Uterus (tissue), 4 donors: ENCODE data around the gene PAX3. TPM values are rescaled to one million over a fixed set of nuclear protein-coding genes. Genes with fewer than 3 reads are reported as not detected.

Experiments used
- DNase-seq, 2 donors: peaks; one replicate each; pipeline ENCODE4 v3.0.0-alpha.2; 2019 to 2020
- H3K27ac ChIP-seq, 2 donors: fragments of 200-600 bp; sonication (generic); 1 replicate in 1 of 2; 2 replicates in 1 of 2; pipeline ENCODE4 v1.5.1; 2016 to 2018
- H3K27me3 ChIP-seq, 2 donors: fragments of 200-600 bp; sonication (generic); one replicate each; pipeline ENCODE4 v1.5.1; 2018 to 2019; ENCODE audit warnings: control low read depth in 1 of 2
- H3K36me3 ChIP-seq, 2 donors: fragments of 200-600 bp; sonication (generic); one replicate each; pipeline ENCODE4 v1.5.1; 2019; ENCODE audit warnings: control low read depth in 1 of 2
- H3K4me1 ChIP-seq, 2 donors: fragments of 200-600 bp; sonication (generic); one replicate each; pipeline ENCODE4 v1.5.1; 2018 to 2019; ENCODE audit warnings: control low read depth in 1 of 2
- H3K4me3 ChIP-seq, 2 donors: fragments of 200-600 bp; sonication (generic); 1 replicate in 1 of 2; 2 replicates in 1 of 2; pipeline ENCODE4 v1.5.1; 2018 to 2019; ENCODE audit warnings: mild to moderate bottlenecking in 1 of 2
- H3K9me3 ChIP-seq, 2 donors: fragments of 200-600 bp; sonication (generic); one replicate each; pipeline ENCODE4 v1.5.1; 2019; ENCODE audit warnings: control low read depth in 1 of 2
- CTCF ChIP-seq, 4 experiments: fragments of 200-600 bp in 2 of 4; fragments of 450-650 bp in 2 of 4; sonication (generic) in 2 of 4; IDR thresholded peaks; one replicate each; pipeline ENCODE4 v1.5.1; 2016 to 2019; ENCODE audit warnings: antibody characterized with exemption in 4 of 4, mild to moderate bottlenecking in 2 of 4, moderate library complexity in 1 of 4
- POLR2A ChIP-seq, 2 donors: fragments of 450-650 bp; IDR thresholded peaks; one replicate each; pipeline ENCODE4 v1.6.1; 2016; ENCODE audit warnings: antibody characterized with exemption in 2 of 2, mild to moderate bottlenecking in 1 of 2, moderate library complexity in 1 of 2
- intact Hi-C: fragments of 100-400 bp; cut with DNase I; formaldehyde crosslinking; loops from one replicate; pipeline ENCODE4 v1.15.1; 2023; ENCODE audit warnings: low total_unique reads
- total RNA-seq, 4 donors: library from RNA; depleted of rRNA in 3 of 4; stranded (reverse); fragments of >200 nt in 3 of 4; gene quantifications; one replicate each; pipeline versions ENCODE4 v1.1.0 to v1.2.4, GENCODE V29; 2014 to 2023
- donor health status: DM: yes; HTN: yes; CAD: no.

PAX3 gene
- total RNA-seq, 4 donors from 2014 or later, result not detected

GRCh38 chr2:222334914-222335313 is 36.1 kb upstream of the PAX3 start:
- intact Hi-C loops, result no loop called here
- Histone ChIP-seq H3K9me3 (peaks cover 0 to 3% of the 10 kb centered on the region in 2 donors), H3K4me3 (no peak overlapping the region), H3K4me1 (no peaks in the 10 kb centered on the region), H3K36me3 (no peaks in the 10 kb centered on the region), H3K27me3 (no peaks in the 10 kb centered on the region), H3K27ac (no peak overlapping the region)
- no peak for TF ChIP-seq POLR2A (IDR thresholded peaks at IDR 0.05)
- TF ChIP-seq CTCF (IDR thresholded peaks at IDR 0.05), result no peak
- DNase-seq, result no peak

DNA sequence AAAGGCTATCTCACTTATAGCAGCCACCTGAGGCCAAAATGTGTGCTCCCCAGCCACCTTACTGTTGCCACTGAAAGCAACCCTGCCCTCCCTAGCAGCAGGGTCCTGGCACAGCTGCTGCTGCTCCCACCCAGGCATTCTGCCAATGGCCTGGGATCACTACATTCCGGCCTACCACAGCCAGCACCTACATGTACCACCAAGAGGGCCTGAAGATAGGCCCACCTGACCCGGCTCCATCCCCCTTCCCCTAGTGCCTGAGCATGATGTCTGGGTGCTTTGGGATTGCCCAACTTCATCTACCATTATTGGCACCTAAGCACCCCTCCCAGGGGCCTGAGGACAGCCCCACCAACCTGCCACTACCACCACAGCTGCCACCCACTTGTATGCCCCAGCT is 34.6 kb upstream of the PAX3 start:
- intact Hi-C loops, result no loop called here
- Histone ChIP-seq H3K4me1 (no peaks in the 10 kb centered on the region), H3K36me3 (no peaks in the 10 kb centered on the region), H3K4me3 (no peak overlapping the region), H3K27ac (no peak overlapping the region), H3K9me3 (peaks cover 0 to 3% of the 10 kb centered on the region in 2 donors), H3K27me3 (no peaks in the 10 kb centered on the region)
- no peak for TF ChIP-seq CTCF (IDR thresholded peaks at IDR 0.05)
- no peak for TF ChIP-seq POLR2A (IDR thresholded peaks at IDR 0.05)
- no peak for DNase-seq

GRCh38 chr2:222332116-222332515 is 33.3 kb upstream of the PAX3 start:
- Histone ChIP-seq H3K27ac (no peak overlapping the region), H3K27me3 (no peaks in the 10 kb centered on the region), H3K4me1 (no peaks in the 10 kb centered on the region), H3K36me3 (no peaks in the 10 kb centered on the region), H3K4me3 (no peak overlapping the region), H3K9me3 (peaks cover 0 to 3% of the 10 kb centered on the region in 2 donors)
- no peak for TF ChIP-seq POLR2A (IDR thresholded peaks at IDR 0.05)
- intact Hi-C loops, result no loop called here
- no peak for DNase-seq

DNA sequence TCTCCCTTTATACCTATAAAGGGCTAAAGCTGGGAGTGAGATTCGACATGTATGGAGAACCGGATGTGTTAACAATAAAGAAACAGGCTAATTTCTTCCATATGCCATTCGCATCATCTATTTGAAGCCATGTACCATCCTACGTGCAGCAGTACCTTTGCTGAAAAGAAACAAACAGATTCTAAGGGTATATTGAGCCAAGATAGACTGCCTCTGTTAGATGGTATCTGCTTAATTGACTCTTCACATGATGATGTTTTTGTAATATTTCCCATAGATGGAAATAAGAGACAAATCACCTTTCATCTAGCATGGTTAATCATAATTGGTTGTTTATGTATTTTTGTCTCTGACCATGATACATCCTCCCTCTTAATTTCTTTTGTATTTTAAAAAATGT is 32.1 kb upstream of the PAX3 start:
- H3K27ac ChIP-seq, result no peak overlapping the region
- no peaks in the 10 kb centered on the region for H3K36me3 ChIP-seq
- intact Hi-C loops, result no loop called here
- TF ChIP-seq POLR2A (IDR thresholded peaks at IDR 0.05) (no peak), CTCF (IDR thresholded peaks at IDR 0.05) (no peak)
- H3K9me3 ChIP-seq, result peaks cover 0 to 3% of the 10 kb centered on the region in 2 donors
- no peak for DNase-seq
- H3K4me1 ChIP-seq, result no peaks in the 10 kb centered on the region
- H3K27me3 ChIP-seq, result no peaks in the 10 kb centered on the region
- H3K4me3 ChIP-seq, result no peak overlapping the region

GRCh38 chr2:222322236-222322635 is 23.4 kb upstream of the PAX3 start:
- Histone ChIP-seq H3K4me3 (no peak overlapping the region), H3K27ac (no peak overlapping the region), H3K9me3 (no peaks in the 10 kb centered on the region), H3K36me3 (no peaks in the 10 kb centered on the region), H3K4me1 (no peaks in the 10 kb centered on the region), H3K27me3 (no peaks in the 10 kb centered on the region)
- TF ChIP-seq CTCF (IDR thresholded peaks at IDR 0.05) (no peak), POLR2A (IDR thresholded peaks at IDR 0.05) (no peak)
- intact Hi-C loops, result no loop called here
- DNase-seq, result no peak
